A673 (cell line): Measurements from ENCODE around the gene GOLGA8Q.
"Not testable (repeated sequence)": the region's sequence is repeated elsewhere in the genome, so short reads cannot be mapped to it uniquely, and the experiment has no call there.

Experiments used
- EZH2 ChIP-seq: fragments of 200-600 bp; sonication (generic); IDR thresholded peaks from 2 replicates; pipeline ENCODE4 v1.6.1; 2017; ENCODE audit warnings: borderline replicate concordance, low read depth, mild to moderate bottlenecking, mixed read lengths, antibody characterized with exemption, low read length; ENCODE audit not compliant: poor library complexity, severe bottlenecking
- TF ChIP-seq, protein P1 (sequence below): fragments of 300-800, 200-600 bp; sonication (generic); conservative IDR thresholded peaks from 2 replicates; pipeline ENCODE4 v1.5.1; 2017; ENCODE audit warnings: low read depth, mild to moderate bottlenecking, antibody characterized with exemption, low read length, moderate library complexity, mixed read lengths

DNA sequence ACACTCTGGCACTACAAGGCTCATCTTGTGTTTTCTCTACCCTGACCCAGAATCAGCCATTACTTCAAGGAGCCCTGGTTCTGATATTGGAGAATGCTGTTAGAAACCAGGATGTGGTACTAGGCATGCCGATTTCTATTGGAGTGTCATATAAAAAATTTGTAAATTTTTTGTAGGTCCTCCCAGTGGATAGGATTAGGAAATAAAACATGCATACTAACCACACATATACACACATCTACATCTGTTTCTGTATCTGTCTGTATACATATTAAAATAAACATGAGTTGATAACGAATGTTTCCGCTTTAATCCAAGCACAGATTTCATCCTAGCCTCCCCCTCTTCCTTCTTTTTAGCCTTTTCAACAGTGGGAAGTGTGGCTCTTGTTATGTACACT is 22.8 kb upstream of the GOLGA8Q start:
- TF ChIP-seq, protein P1, sequence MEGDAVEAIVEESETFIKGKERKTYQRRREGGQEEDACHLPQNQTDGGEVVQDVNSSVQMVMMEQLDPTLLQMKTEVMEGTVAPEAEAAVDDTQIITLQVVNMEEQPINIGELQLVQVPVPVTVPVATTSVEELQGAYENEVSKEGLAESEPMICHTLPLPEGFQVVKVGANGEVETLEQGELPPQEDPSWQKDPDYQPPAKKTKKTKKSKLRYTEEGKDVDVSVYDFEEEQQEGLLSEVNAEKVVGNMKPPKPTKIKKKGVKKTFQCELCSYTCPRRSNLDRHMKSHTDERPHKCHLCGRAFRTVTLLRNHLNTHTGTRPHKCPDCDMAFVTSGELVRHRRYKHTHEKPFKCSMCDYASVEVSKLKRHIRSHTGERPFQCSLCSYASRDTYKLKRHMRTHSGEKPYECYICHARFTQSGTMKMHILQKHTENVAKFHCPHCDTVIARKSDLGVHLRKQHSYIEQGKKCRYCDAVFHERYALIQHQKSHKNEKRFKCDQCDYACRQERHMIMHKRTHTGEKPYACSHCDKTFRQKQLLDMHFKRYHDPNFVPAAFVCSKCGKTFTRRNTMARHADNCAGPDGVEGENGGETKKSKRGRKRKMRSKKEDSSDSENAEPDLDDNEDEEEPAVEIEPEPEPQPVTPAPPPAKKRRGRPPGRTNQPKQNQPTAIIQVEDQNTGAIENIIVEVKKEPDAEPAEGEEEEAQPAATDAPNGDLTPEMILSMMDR = not testable (repeated sequence)
- TF ChIP-seq EZH2 = not testable (repeated sequence)
